Hematopoietic multipotent progenitor cell treated with erythropoietin and hydrocortisone succinate and interleukin-3 and kit ligand, for 17 days (in vitro differentiated cells): Measurements from ENCODE around the gene LIX1.
"Not testable (repeated sequence)": the region's sequence is repeated elsewhere in the genome, so short reads cannot be mapped to it uniquely, and the experiment has no call there.

Source experiments
- DNase-seq: peaks from one replicate; pipeline ENCODE4 v3.0.0-alpha.2; 2015; ENCODE audit warnings: low spot score

Gene LIX1

DNA sequence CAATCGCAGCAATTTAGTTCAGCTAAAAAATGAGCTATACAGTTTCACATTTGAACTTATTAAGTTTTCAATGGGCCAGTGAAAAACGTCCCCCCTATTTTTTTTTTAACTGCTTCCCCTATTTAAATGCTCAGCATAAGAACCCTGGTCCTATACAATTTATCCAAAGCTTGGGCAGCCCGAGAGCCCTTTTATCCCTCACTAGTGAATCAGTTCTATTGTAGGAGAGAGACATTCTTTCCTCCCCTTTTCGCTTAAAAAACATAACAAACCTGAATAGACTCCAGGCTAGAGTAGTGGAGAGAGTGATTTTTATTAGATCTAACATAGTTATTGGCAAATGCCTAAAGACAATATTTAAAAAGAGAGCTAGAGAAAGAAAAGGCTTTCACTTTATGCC lies 1.4 kb downstream of the LIX1 start:
- DNase-seq = no peak

DNA sequence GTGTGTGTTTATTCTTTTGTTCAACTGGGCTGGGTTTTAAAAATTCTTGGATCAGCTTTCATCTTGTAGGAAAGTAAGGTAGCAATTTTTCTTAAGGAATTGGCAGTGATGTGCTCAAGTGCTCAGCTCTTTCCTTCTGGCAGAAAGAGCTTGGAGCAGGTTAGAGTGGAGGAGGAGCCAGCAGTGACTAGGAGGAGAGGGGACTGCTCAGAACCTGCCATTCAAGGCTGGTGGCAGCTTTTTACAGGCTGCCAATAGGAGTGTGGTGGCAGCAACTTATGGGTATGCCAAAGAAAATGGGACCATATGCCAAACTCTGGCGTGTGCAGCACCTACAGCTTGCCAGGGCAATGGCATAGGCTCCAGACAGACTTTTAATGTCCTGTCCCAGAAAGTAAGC lies 2.2 kb downstream of the LIX1 start:
- DNase-seq = not testable (repeated sequence)

DNA sequence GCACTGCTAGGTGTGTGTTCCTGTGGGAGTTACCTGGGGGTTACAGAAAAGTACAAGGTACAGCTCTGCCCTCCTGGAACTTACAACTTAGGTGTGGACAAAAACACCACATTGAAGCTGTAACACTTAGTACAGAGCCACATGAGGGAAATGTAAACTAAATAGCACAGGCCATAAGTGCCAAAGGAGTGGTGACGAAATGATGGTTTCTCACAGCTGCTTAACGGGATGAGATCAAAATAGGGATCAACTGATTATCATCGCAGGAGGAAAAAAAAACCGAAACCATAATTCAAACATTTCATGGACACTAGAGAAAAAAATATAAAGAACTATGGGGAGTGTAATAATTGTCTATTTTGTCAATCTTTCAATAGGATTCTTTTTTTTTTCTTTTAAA lies 5.9 kb downstream of the LIX1 start:
- DNase-seq = no peak

DNA sequence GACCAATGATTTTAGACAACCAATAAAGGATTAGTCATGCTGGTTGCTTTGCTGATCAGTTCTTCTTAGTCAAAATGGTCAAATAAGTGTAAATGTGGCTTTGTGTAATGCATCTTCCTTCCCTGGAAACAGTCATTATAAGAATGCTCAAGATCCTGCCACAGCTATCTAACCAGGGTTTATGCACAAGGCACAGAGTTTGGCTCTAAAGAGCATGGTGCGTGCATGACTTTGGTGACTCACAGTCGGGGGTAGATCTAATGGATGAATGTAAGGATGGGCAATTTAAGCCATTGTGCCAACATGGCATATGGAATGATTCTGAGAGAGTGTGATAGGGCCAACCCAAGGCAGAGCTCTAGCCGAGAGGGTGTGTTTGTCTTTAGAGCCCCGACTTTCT lies 6.5 kb downstream of the LIX1 start:
- no peak for DNase-seq

DNA sequence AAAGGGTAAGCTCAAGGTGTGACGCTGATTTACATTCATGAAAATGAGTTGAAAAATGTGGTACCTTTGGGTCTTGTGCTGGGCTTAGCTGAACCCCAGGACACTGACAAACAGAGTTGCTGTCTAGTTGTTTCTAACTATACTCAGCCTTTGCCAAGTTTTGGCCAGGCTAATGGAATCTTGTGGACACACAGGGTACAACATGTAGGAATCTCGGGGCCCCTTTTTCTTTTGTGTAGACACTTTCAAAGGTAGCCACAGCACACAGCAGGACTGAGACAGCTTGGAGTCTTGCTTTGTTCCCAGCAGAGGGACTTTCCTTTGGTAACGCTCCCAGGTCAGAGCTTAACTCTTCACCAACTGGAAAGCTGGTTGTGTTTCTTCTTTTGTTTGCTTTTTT lies 7.8 kb downstream of the LIX1 start:
- no peak for DNase-seq

DNA sequence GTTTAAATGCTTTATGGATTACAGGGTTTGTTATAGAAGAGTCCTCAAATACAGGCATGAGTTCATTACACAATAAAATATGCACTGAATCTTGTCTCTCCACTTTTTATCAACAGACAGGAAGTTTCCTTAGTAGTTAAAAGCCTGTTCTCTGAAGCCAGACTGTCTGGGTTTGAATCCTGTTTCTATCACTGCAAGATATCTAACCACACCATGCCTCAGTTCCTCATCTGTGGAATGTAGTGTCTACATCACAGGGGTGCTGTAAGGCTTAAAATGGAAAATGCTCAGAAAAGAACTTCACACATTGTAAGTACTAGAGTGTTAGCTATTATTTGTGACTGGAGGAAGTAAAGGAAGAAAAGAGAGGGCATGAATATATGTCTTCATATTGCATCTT lies 9.3 kb downstream of the LIX1 start:
- no peak for DNase-seq

DNA sequence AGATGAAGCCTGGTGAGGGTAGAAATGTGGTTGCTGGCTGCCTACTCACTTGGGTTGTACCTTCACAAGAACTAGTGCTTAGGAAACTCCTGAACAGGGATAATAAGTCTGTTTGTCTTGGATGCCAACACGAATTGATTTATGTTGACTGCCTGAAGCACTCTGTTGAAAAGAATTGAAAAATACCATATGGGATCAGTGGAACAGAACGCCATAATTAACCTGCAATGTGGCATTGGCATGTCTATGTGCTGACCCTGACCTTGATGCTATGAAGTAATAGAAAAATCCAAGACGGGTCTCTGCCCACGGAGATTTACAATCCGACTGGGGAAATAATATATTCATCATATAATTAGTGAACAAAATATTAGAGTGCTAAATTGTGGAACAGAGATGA lies 10.5 kb downstream of the LIX1 start:
- no peak for DNase-seq

DNA sequence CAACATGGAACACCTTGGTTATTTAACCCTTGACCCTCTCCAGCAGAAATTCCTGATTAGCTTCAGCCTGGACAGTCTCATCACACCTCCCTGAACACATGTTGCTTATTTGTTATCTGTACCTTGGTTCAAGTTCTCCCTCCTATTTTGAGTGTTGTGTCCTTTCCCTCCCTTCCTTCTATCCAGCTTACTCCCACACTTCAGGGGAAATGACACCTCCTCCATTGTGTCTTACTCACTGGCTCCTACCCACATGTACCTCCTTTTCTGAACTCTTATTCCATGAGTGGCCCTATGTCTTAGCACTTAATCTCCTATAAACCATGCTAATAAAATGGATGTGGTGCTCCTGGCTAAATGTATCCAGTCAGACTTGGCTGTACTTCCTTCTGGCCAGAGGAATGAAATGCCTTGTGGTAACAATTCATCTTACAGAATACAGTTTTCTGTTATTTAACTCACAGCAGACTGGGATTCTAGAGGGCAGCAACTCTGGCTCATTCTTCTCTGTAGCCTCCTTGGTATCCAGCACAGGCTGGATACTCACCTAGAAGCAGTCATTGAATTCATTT lies 11.2 kb downstream of the LIX1 start:
- no peak for DNase-seq

DNA sequence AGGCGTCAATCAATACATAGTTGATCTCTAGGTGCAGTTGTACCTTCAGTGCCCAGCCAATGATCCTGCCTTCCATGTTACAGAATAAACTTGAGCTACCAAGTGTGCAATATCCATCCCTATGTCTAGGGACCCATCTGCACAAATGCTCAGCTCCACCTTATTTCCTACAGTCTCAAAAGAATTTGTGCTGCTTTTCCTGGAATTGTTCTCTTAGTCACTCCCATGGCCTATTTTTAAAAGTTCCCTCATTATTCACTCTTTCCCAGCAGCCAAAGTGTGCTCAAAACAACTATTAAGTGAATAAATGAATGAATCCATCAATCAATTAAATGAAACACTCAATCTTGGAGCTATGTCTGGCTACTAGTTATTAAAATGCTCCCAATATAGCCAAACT lies 14.7 kb downstream of the LIX1 start:
- no peak for DNase-seq

DNA sequence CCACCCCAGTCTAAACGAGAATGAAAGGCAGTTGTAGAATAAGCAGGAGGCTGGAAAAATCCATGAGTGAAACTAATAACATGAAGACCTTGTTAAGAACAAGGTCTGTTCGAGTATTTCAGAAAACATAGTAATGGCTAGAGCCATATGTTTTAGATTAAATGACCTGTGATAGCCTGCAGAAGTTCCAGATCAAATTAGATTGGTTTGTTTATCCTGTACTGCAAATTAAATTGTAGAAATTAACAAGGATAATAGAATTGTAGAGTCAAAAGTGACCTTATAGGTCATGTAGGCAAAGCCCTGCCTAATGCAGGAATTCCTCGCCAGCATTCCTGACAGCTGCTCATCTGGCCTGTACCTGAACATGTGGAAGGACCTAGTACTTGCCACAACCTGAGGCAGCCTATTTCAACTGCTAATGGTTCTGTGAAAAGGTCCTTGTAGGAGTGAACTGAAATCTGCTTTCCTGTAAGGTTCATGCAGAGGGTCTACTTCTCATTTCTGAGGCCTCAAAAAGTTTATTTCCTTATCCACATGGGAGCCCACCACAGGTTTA lies 17.2 kb downstream of the LIX1 start:
- no peak for DNase-seq

DNA sequence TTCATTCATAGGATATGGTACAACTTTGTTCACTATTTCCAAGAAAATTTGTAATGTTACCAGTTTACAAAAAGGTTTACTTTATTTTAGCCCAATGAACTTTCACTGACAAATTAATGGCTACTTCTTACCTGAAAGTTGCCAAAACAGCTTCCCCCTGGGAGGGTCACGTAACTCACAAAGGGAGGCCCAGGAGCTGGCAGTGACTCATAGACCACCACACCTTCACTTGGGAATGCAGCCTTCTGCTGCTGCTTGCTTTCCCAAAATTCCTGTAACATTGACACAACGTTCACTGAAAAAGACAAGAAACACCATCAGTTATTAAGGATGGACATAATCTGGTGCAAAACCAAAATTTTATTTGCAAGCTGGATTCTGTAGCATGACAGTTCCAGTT lies 18.1 kb downstream of the LIX1 start:
- DNase-seq = no peak

DNA sequence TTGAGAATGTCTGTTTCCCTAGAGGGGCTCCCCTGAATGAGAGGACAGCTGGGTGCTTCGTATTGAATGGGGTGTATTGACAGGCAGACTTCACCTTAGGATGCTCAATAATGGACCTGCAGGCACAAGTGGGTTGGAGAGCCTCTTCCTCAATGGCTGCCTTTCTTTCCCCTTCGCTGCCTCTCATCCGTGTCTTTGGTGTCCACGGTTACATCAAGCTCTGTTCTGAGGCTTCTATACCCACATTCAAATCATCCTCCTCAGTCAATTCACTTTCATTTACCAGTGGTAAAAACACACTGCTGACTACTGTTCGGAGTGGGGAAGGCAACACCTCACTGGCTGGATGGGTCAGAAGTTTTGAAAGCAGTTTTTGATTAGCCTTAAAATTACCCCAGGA lies 20.6 kb downstream of the LIX1 start:
- DNase-seq = no peak

DNA sequence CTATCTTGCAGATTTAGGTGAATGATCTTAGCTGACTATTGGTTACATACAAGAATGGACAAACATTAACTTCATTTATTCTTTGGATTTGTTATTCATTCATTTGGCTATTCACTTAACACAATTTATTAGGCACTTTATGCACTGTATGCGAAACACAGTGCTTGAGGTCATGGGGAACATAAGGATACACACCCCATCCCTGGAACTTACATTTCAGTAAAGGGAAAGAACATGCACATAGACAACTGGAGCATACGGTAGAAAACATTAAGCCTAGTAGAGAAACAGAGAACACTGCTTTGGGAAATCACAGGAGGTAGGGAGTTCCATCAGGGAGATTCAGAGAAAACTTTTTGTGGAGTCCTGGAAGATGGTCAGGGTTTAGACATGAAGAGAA lies 22.2 kb downstream of the LIX1 start:
- DNase-seq = no peak

DNA sequence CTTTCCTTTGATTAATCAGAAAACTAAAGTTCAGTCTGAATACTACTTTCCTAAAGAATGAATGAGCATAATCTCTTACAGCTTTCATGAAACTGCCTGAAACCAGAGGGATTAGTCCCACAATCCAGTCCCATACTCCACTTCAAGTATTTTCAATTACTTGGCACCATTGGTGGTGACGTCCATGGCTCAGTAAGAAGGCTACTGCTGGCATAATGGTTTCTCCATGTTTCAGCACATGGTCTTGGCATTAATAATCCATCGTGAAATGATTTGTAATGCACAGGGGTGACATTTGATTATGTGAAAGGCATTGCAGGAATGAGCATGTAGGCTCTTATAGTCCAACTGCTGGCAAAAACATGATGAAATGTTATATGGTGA lies 23.4 kb downstream of the LIX1 start:
- DNase-seq = no peak

DNA sequence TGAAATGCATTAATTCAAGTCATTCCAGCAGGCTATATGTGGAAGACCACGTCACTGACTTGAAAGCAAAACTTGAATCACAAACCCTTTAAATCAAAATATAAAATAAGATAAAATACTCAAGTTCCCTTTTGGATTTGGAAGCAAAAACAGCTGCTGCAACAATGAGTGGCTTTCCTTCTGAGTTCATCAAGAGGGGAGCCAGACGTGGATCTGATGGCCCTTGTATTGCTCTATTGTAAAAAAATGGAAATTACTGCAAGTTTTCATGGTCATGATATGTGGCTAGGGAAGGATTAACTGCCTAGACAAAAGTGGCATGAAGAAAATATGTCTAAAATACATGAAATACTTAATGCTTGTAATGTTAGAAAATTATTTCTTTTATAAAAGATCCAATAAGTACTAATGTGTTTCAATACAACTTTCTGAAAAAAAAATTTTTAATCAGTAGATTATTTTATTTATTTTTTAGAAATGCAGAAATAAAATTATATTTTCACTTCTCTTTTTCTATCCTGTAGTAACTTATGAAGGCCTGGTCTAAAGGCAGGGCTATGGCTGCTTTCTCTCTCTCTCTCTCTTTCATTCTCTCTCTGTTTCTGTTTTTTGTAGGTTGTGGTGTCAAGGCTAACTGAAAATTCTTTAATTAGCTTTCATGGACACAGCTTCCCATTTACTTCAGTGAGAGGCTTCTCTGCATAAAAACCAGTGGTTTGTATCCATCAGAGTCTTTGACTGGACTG lies 24.0 kb downstream of the LIX1 start:
- DNase-seq = no peak

DNA sequence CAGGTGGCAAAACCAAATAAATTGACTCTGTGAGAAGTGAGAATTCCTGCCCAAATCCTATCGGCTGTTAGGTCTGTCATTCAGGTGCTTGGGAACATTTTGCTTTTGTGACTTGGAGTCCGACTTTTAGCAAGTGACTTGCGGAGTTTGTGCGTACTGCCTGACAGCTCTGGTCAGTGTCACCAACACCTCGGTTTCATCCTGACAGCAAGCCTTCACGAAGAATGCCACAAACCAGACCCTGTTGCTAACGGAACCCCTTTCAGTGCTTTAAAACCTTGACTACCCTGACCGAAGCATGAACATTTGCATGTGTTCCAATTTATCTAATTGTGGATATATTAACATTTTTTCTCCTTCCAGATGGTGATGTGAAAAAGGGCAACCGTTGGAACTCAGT lies 26.5 kb downstream of the LIX1 start:
- DNase-seq = no peak

DNA sequence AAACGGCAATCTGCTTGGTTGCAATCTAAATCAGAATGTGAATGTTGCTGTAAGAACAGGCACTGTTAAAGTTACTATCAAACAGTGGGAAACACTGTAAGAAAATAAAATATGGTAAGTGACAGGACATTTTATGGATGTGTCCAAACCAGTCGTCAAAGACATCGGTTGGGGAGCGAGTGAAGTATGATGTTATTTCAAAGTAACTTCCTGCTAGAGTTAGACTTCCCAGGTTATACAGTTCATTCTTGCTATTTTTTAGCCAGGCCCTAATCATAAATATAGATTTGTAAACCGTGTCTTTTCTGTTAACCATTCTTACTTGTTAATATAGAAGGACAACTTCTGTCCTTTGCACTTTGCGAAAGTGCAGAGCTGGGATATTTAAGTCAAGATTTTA lies 30.2 kb downstream of the LIX1 start:
- DNase-seq = no peak

DNA sequence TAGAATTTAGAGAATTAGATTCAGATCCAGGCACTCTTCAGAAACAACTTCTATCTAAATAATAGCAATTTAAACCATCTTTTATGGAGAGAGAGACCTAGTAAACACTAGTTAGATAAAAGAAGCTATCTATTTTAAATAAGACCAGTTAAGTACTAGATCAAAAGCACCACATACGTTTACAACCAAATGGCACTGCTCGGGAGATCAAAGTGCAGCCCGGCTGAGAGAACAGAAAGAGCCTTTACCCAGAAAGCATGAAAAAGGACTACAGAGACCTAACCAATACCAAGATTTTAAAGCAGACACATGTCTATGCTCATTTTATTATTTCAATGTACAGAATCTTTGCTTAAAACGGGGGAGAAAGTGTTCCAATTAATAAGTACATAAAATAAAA lies 30.8 kb downstream of the LIX1 start:
- no peak for DNase-seq

DNA sequence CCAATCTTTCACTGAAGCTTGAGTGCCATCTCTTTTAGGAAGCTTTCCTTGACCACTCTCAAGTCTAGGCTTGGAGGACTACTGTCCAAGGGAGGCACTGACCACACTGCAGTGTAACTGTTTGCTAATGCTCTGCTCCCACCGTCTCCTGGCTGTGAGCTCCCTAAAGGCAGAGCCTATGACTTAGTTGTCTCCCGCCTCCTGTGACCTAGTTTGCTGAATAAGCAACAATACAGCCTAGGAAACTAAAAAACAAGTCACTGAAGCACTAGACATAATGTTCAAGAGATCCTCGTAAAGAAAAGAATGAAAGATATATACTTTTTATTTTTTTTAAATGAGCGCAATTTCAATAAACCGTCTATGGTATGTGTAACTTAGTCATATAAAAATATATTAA lies 31.4 kb downstream of the LIX1 start:
- no peak for DNase-seq

DNA sequence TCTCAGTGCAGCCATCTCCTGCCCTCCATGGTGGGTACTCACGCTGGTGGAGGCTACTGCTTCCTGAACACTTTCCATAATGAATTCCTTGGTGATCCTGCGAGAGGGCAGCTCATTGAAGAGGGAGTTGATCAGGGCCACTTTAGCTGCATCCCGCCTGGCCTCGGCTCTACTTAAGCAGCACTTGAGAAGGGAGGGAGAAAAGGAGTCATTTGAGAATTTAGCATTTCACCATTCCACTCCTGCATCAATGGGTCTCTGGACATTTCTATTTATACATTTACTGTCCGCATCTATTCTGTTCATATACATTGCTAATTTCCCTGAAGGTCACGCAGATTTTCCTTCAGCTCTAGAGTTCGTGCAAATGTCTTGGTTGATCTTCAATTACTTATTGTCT lies 35.1 kb downstream of the LIX1 start:
- DNase-seq = no peak

DNA sequence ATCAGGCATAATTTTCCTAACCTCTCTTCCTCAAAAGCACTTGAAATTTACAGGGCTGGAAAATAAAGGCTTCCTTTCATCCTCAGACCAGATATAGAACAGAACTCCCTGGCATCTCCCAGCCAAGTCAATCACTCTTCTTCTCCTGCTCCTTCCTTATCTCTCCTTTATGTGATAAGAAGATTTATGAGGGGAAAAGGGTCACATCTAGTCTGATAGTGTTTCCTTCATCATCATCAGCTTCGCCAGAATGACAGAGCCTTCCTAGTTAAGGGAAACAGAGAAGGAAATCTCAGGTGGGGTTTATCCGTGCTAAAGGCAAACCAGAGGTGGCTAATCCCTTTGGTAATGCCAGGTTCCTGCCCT lies 36.2 kb downstream of the LIX1 start:
- DNase-seq = no peak

DNA sequence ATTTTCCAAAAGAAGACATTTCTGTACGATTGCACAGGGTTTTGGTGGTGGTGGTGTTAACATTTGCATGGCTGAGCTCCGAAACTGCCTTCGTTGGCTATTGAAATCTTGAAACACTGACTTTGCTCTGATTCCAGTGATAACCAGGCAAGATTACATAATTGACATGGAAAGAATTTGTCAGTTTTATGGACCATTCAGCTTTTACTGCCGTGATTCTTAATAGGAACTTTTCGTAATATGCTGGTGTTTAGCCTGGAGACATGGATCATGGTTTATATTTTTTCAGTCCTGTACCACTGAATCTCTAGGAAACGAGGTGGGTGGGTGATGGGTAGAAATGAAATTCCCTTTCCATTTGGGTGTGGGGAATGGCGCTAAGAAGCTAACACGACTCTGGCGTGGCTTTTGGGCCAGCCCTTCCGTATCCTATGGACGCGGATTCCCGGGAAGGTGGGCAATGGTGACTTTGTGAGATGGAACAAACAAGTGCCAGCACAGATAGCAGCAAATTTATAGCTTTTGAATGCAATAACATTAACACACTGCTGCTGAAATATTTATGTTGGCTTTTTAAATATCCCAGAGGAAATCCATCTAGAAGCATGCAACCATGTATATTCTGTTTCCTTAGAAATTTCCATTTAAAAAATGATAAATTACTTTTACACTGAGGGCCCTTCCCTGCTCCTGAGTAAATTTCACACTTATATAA lies 36.8 kb downstream of the LIX1 start:
- DNase-seq = no peak

DNA sequence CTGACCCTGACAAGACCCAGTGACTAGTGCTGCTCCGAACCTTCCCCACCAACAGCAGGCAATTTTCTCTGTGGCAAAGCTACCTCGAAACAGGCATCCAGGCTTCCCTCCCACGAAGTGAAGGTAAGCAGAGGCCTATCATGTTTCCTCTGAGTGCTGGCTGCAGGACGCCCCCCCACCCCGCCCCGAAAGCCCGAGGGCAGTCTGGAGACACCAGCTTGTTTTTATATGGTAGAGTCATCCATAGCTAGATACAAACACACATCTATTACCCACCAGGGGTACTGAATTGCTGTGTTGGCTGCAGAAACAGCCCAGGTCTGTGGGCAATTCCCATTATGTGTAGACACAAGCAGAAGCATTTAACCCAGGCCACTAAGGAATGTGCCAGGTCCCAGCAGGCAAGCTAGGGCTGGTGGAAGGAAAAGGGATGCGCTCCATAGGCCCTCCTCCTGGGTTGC lies 40.4 kb downstream of the LIX1 start:
- no peak for DNase-seq
